ENCODE data around the gene CNKSR3. TPM values are rescaled to one million over a fixed set of nuclear protein-coding genes. Genes with fewer than 3 reads are reported as not detected.

The CNKSR3 gene
- total RNA-seq, 1 donor from 2014 or later: 9.5 TPM

DNA sequence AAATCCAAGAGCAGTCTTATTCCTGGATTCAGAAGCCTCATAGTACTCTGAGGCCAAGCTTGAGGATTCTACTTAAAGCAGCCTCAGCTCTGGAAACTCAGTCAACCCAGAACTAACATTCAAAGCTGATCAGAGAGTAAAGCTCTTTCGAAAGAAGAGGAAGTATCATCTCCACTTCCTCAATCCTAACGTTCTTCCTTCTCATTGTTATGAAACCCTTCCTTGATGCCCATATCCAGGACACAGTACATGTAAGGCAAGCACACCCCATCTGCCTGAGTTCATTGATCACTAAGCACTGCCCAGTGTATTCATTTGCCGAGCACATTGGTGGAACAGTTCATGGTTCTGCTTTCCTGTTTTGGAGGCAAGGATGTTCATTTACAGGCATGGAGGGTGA lies 153.8 kb downstream of the CNKSR3 start, which contains the start of gene IPCEF1:
Gene IPCEF1 (minus strand): TSS at position 114 of the 400 bp plus-strand sequence. CDS start 90,856 bp downstream, outside the sequence.
- TF ChIP-seq, protein P1, sequence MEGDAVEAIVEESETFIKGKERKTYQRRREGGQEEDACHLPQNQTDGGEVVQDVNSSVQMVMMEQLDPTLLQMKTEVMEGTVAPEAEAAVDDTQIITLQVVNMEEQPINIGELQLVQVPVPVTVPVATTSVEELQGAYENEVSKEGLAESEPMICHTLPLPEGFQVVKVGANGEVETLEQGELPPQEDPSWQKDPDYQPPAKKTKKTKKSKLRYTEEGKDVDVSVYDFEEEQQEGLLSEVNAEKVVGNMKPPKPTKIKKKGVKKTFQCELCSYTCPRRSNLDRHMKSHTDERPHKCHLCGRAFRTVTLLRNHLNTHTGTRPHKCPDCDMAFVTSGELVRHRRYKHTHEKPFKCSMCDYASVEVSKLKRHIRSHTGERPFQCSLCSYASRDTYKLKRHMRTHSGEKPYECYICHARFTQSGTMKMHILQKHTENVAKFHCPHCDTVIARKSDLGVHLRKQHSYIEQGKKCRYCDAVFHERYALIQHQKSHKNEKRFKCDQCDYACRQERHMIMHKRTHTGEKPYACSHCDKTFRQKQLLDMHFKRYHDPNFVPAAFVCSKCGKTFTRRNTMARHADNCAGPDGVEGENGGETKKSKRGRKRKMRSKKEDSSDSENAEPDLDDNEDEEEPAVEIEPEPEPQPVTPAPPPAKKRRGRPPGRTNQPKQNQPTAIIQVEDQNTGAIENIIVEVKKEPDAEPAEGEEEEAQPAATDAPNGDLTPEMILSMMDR (IDR thresholded peaks at IDR 0.05): no peak
- intact Hi-C loops (cut with DNase I): no loop called here
- Histone ChIP-seq H3K9me3 (no peaks in the 10 kb centered on the region), H3K36me3 (no peaks in the 10 kb centered on the region), H3K27me3 (ENCODE audit: low read depth) (no peaks in the 10 kb centered on the region), H3K4me3 (no peak within 1 kb of the TSS), H3K4me1 (peaks cover 28% of the 10 kb centered on the region), H3K27ac (no peak within 1 kb of the TSS)
- ATAC-seq: peak; percentile 55 to 71
- no peak for DNase-seq

DNA sequence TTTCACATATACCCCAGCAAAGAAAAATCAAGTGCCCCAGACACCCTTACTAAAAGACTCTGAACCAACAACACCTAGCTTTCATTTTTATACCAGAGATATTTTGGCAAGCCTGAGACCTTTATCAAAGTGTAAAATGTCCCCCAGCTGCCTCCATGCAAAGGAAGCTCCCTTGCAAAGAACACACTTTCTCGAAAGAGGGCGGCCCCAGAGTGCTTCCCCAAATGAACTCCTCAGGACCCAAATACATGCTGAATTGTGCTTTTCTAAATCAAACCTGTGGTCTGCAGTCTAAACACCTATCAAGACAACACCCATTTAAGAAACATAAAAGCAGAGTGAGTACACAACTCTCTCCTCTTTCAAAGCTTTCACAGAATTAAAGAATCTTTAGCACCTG lies 154.4 kb downstream of the CNKSR3 start:
- no peaks in the 10 kb centered on the region for H3K9me3 ChIP-seq
- DNase-seq (no peak), ATAC-seq (no peak)
- H3K4me3 ChIP-seq: no peak overlapping the region
- TF ChIP-seq, protein P1 (IDR thresholded peaks at IDR 0.05): no peak
- no peaks in the 10 kb centered on the region for H3K36me3 ChIP-seq
- H3K4me1 ChIP-seq: peaks cover 28% of the 10 kb centered on the region
- no peaks in the 10 kb centered on the region for H3K27me3 ChIP-seq (ENCODE audit: low read depth)
- intact Hi-C loops (cut with DNase I): no loop called here
- H3K27ac ChIP-seq: no peak overlapping the region

DNA sequence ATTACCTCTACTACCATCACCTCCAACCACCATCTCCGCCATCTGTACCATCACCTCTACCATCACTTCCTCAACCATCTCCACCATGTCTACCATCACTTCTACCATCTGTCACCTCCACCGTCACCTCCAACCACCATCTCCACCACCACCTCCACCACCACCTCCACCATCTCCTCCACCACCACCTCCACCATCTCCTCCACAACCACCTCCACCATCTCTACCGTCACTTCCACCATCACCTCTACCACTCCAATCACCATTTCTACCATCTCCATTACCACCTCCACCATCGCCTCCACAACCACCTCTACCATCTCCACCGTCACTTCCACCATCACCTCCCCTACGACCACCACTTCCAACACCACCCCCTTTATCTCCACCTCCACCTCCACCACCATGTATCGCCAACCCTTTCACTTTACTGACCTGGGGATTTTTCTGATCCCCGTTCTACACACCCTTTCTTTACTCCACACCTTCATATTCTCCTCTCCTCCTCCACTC lies 156.2 kb downstream of the CNKSR3 start:
- no peak for DNase-seq
- TF ChIP-seq, protein P1 (IDR thresholded peaks at IDR 0.05): no peak
- Histone ChIP-seq H3K27ac (no peak overlapping the region), H3K4me3 (no peak overlapping the region), H3K4me1 (peaks cover 28% of the 10 kb centered on the region), H3K36me3 (no peaks in the 10 kb centered on the region), H3K9me3 (no peaks in the 10 kb centered on the region), H3K27me3 (ENCODE audit: low read depth) (no peaks in the 10 kb centered on the region)
- intact Hi-C loops (cut with DNase I): no loop called here
- no peak for ATAC-seq

DNA sequence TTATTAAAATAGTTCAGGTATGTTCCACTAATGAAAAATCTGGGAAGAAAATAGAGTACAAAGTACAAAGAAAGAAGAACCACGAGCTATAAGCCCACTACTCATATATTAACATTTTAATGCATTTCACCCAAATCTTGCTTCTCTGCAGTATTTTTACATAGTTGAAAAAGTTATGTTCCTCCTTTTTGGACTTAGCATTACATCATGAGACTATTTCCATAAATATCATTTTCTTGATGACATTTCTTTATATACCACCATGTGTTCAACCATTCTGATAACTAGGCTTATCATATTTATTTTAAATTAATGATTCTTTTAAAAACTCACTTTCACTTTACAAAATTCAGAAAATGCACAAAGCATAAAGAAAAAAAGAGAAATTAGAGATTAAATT lies 156.9 kb downstream of the CNKSR3 start:
- Histone ChIP-seq H3K36me3 (no peaks in the 10 kb centered on the region), H3K4me1 (peaks cover 22% of the 10 kb centered on the region), H3K9me3 (no peaks in the 10 kb centered on the region), H3K4me3 (no peak overlapping the region), H3K27me3 (ENCODE audit: low read depth) (no peaks in the 10 kb centered on the region), H3K27ac (no peak overlapping the region)
- ATAC-seq: no peak
- TF ChIP-seq, protein P1 (IDR thresholded peaks at IDR 0.05): no peak
- intact Hi-C loops (cut with DNase I): no loop called here
- DNase-seq: no peak

DNA sequence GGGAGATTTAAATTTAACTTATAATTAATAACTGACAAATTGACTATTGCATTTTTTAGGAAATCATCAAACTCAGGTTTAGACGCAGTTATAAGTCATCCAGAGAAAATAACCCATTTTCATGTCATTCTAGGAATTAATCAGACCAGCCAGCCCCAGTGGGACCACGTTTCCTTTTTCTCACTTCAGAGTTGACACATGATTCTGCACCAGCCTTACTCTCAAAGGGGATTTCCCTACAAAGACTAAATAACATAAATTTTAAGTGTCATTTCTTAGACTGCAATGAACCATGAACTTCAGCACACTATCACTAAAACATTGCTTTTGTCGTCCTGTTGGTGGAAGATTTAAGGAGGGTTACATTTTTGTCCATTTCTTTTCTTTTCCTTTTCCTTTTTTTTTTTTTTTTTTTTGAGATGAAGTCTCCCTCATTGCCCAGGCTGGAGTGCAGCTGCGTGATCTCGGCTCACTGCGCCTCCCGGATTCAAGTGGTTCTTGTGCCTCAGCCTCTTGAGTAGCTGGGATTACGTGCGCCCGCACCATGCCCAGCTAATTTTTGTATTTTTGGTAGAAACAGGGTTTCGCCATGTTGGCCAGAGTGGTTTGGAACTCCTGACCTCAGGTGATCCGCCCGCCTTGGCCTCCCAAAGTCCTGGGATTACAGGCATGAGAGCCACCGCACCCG lies 157.4 kb downstream of the CNKSR3 start:
- no peak overlapping the region for H3K4me3 ChIP-seq
- no peaks in the 10 kb centered on the region for H3K36me3 ChIP-seq
- peaks cover 18% of the 10 kb centered on the region for H3K4me1 ChIP-seq
- no peaks in the 10 kb centered on the region for H3K9me3 ChIP-seq
- TF ChIP-seq, protein P1 (IDR thresholded peaks at IDR 0.05): no peak
- intact Hi-C loops (cut with DNase I): no loop called here
- no peaks in the 10 kb centered on the region for H3K27me3 ChIP-seq (ENCODE audit: low read depth)
- H3K27ac ChIP-seq: no peak overlapping the region
- DNase-seq (no peak), ATAC-seq (peak in 1 of 2 donors; percentile 68)

Data from lower lobe of right lung (tissue), 2 donors.